Calu3 (cell line): ENCODE results near the gene NMUR2. TPM values are rescaled to one million over a fixed set of nuclear protein-coding genes. Genes with fewer than 3 reads are reported as not detected.
A peak's percentile ranks its signal among the peaks of the same experiment; 100 is the strongest.

Source experiments
- Bru-seq: library from RNA; stranded (reverse); fragments of 400-500 nt; gene quantifications from one replicate; lab custom pipeline; 2021; lab: Mats Ljungman, UMichigan
- BruChase-seq, 2 experiments: library from RNA; stranded (reverse); fragments of 400-500 nt; gene quantifications; one replicate each; lab custom pipeline; 2021; lab: Mats Ljungman, UMichigan
- BruUV-seq: library from RNA; stranded (reverse); fragments of 400-500 nt; replicated peaks from 2 replicates; lab custom pipeline; 2021; lab: Mats Ljungman, UMichigan
- CTCF ChIA-PET: fragments of 300-600 bp; sonication (Branson Sonifier 250); formaldehyde crosslinking; loops from one replicate; lab custom pipeline; 2022; ENCODE audit warnings: antibody characterized with exemption; lab: Charles Lee
- DNase-seq: peaks from one replicate; pipeline ENCODE4 v3.0.0; 2022
- H3K27ac Mint-ChIP-seq: one replicate; pipeline ENCODE4 v1.8.0; 2022; ENCODE audit warnings: mixed read lengths; ENCODE audit not compliant: unreplicated experiment
- H3K27me3 Mint-ChIP-seq: one replicate; pipeline ENCODE4 v1.8.0; 2022; ENCODE audit warnings: mixed read lengths; ENCODE audit not compliant: unreplicated experiment
- H3K36me3 Mint-ChIP-seq: one replicate; pipeline ENCODE4 v1.8.0; 2022; ENCODE audit warnings: mild to moderate bottlenecking, moderate library complexity, mixed read lengths; ENCODE audit not compliant: insufficient read depth, unreplicated experiment
- H3K4me1 Mint-ChIP-seq: one replicate; pipeline ENCODE4 v1.8.0; 2022; ENCODE audit warnings: mild to moderate bottlenecking, low read depth, mixed read lengths; ENCODE audit not compliant: unreplicated experiment
- H3K4me3 Mint-ChIP-seq: one replicate; pipeline ENCODE4 v1.8.0; 2022; ENCODE audit warnings: mild to moderate bottlenecking, low read depth, moderate library complexity, mixed read lengths; ENCODE audit not compliant: unreplicated experiment
- H3K9me3 Mint-ChIP-seq: one replicate; pipeline ENCODE4 v1.8.0; 2022; ENCODE audit warnings: low read depth, mixed read lengths; ENCODE audit not compliant: unreplicated experiment
- CTCF ChIP-seq: fragments of 200-600 bp; IDR thresholded peaks from one replicate; pipeline ENCODE4 v1.8.0; 2022; ENCODE audit warnings: antibody characterized with exemption; ENCODE audit not compliant: unreplicated experiment
- intact Hi-C: fragments of 100-400 bp; cut with micrococcal nuclease; formaldehyde crosslinking; loops from one replicate; pipeline ENCODE4 v1.10.0; 2022; ENCODE audit not compliant: unreplicated experiment
- long read RNA-seq: library from polyadenylated mRNA; stranded (forward); transcript quantifications from one replicate; pipeline ENCODE4 v2.0.0, GENCODE V29; 2022
- total RNA-seq: library from RNA; stranded (reverse); gene quantifications from 2 replicates; pipeline ENCODE4 v1.2.3, GENCODE V29; 2022

Gene NMUR2
- total RNA-seq = 93.2 and 178 TPM in 2 replicates
- Bru-seq, nascent RNA = percentile 96 among the genes with signal in this experiment
- percentile 98 among the genes with signal in this experiment for BruChase-seq, experiment 1, labeled RNA remaining after a 6-hour chase
- percentile 99 among the genes with signal in this experiment for BruChase-seq, experiment 2, labeled RNA remaining after a 2-hour chase
- long read RNA-seq, transcript NMUR2-201 (4 exons, 2,073 nt) = major isoform, 170 of 222 reads
- long read RNA-seq, partial matches to known transcripts = 4 of 222 reads
- long read RNA-seq, other reads (novel, unspliced or antisense) = 48 of 222 reads

DNA sequence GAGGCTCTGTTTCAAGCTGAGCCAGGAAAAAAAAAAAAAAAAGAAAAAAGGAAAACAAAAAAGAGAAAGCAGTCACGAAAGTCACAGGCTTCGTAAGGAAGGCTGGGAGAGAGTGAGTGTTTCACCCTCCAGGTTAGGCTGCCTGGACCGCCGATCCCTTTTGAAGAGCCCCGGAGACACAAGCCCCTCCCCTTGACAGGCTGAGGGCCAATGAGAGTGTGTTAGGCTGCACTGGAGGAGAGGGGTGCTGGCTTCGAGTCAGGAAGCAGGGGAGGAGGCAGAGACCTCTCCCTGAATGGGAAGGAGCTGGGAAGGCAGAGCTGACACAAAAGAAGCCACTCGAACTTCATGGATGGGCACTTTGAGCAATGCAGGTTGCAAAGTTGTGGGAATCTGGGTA lies at the start of gene NMUR2:
TSS of gene NMUR2 (minus strand) at position 135 of the 400 bp plus-strand sequence. CDS start 166 bp downstream, outside the sequence.
- CTCF ChIA-PET = interaction anchor here (0.6 to 1.2 kb wide), 3 partner anchors 9 to 55 kb away, joined by 3 to 5 read pairs (median 3); no protein-coding TSS in a partner anchor
- no TSS peak for BruUV-seq
- peak within 1 kb of the TSS; percentile 96 for H3K4me3 Mint-ChIP-seq
- no peaks in the 10 kb centered on the region for H3K27me3 Mint-ChIP-seq
- H3K27ac Mint-ChIP-seq = peak within 1 kb of the TSS; percentile 37
- H3K4me1 Mint-ChIP-seq = peaks cover 23% of the 10 kb centered on the region
- peak; percentile 85 for DNase-seq
- no peak for TF ChIP-seq CTCF
- intact Hi-C loops = no loop called here
- no peaks in the 10 kb centered on the region for H3K9me3 Mint-ChIP-seq
- H3K36me3 Mint-ChIP-seq = peaks cover 52% of the 10 kb centered on the region

DNA sequence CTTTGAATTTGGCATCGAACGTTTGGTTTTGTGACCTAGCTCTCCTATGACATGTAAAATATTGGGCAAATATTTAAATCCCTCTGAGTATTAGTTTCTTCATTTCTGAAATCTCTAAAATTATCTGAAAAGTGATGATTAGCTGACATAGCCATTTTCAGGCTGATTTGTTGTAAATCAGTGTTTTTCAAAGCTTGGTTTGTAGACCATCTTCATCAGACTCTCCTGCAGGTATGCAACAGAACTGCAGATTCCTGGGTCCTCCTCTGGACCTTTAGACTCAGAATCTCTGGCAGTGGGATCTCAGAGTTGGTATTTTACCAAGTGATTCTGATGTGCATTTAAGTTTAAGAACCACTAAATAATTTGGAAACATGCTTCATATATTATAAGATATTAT lies 38.9 kb upstream of the NMUR2 start:
- CTCF ChIA-PET = no interaction called here
- Mint-ChIP-seq H3K27ac (no peak overlapping the region), H3K27me3 (no peaks in the 10 kb centered on the region), H3K36me3 (no peaks in the 10 kb centered on the region), H3K4me1 (peaks cover 14% of the 10 kb centered on the region), H3K4me3 (no peak overlapping the region), H3K9me3 (peaks cover 3% of the 10 kb centered on the region)
- no TSS peak for BruUV-seq
- no peak for DNase-seq
- no peak for TF ChIP-seq CTCF
- intact Hi-C loops = no loop called here

DNA sequence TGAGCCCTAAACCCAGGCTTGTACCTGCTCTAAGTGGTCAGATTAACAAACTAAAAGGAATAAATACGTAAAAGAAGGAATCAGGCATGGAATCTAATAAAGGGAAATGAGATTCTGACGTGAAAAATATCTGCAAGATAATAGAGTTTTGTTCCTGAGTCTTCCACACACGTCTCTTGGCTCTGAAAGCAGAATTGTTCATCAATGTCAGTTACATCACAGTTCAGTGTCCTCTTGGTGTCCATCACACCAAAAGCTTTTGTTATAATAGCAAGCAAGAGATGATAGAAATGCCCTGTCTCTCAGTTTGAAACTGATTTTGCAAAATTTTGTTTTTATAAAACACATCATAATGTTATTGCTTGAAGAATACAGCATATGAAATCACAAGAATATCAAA lies 34.7 kb upstream of the NMUR2 start:
- DNase-seq = no peak
- H3K36me3 Mint-ChIP-seq = no peaks in the 10 kb centered on the region
- TF ChIP-seq CTCF = no peak
- no peak overlapping the region for H3K4me3 Mint-ChIP-seq
- H3K27me3 Mint-ChIP-seq = no peaks in the 10 kb centered on the region
- CTCF ChIA-PET = no interaction called here
- H3K4me1 Mint-ChIP-seq = peaks cover 33% of the 10 kb centered on the region
- no TSS peak for BruUV-seq
- H3K9me3 Mint-ChIP-seq = peaks cover 3% of the 10 kb centered on the region
- H3K27ac Mint-ChIP-seq = no peak overlapping the region
- intact Hi-C loops = no loop called here

GRCh38 chr5:152437866-152438265 lies 32.8 kb upstream of the NMUR2 start:
- intact Hi-C loops = no loop called here
- no peak for TF ChIP-seq CTCF
- H3K27me3 Mint-ChIP-seq = no peaks in the 10 kb centered on the region
- CTCF ChIA-PET = no interaction called here
- no peaks in the 10 kb centered on the region for H3K9me3 Mint-ChIP-seq
- H3K4me1 Mint-ChIP-seq = peaks cover 40% of the 10 kb centered on the region
- no peak overlapping the region for H3K4me3 Mint-ChIP-seq
- no peak for DNase-seq
- no peaks in the 10 kb centered on the region for H3K36me3 Mint-ChIP-seq
- no peak overlapping the region for H3K27ac Mint-ChIP-seq
- BruUV-seq = no TSS peak
